COLO668 (cell line): ENCODE measurements around the gene INTS2.
"Not testable (repeated sequence)": the region's sequence is repeated elsewhere in the genome, so short reads cannot be mapped to it uniquely, and the experiment has no call there.

Source experiments
- DNase-seq: peaks from one replicate; lab custom pipeline; 2025; ENCODE audit not compliant: unreplicated experiment; lab: John Stamatoyannopoulos, UW

The INTS2 gene, protein sequence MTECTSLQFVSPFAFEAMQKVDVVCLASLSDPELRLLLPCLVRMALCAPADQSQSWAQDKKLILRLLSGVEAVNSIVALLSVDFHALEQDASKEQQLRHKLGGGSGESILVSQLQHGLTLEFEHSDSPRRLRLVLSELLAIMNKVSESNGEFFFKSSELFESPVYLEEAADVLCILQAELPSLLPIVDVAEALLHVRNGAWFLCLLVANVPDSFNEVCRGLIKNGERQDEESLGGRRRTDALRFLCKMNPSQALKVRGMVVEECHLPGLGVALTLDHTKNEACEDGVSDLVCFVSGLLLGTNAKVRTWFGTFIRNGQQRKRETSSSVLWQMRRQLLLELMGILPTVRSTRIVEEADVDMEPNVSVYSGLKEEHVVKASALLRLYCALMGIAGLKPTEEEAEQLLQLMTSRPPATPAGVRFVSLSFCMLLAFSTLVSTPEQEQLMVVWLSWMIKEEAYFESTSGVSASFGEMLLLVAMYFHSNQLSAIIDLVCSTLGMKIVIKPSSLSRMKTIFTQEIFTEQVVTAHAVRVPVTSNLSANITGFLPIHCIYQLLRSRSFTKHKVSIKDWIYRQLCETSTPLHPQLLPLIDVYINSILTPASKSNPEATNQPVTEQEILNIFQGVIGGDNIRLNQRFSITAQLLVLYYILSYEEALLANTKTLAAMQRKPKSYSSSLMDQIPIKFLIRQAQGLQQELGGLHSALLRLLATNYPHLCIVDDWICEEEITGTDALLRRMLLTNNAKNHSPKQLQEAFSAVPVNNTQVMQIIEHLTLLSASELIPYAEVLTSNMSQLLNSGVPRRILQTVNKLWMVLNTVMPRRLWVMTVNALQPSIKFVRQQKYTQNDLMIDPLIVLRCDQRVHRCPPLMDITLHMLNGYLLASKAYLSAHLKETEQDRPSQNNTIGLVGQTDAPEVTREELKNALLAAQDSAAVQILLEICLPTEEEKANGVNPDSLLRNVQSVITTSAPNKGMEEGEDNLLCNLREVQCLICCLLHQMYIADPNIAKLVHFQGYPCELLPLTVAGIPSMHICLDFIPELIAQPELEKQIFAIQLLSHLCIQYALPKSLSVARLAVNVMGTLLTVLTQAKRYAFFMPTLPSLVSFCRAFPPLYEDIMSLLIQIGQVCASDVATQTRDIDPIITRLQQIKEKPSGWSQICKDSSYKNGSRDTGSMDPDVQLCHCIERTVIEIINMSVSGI

DNA sequence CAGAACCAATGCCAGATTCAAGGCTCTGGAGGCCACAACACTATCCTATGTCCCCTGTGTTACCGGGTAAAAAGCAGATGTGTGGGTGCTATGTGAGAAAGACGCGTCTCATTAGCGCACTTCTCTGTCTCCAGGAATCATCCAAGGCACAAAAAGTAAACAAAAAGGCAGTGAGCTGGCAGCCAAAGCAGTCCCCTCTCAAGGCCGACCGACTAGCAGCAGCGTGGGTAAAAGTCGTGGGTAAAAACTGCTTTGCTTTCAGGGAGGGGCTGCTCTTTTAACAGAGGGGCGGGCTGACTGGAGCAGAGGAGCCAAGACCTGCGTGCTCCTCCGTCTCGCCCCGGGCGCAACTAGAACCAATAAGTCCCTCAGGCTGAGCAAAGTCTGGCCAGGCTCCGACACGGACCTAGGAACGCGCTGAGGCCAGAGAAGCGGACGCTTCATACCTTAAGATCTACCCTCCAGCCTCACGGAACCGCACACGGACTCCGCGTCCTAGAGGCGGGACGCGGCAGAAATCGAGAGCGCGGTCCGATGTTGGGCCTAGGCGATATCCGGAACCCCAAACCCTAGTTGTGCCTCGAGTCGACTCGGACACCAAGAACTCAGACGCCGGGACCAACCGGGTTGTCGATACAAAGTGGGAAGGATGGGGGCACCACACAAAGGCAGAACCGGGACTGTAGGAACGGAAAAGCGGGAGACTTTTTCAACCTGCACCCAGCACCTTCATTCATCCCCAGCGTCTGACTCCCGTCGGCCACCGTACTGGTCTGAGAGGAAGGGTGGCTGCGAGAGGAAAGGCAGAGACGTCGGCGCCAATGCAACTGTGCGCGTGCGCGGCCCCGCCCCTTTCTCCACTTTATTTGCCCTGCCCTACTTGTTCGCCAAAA lies at the start of gene INTS2:
TSS of gene INTS2 (minus strand) at position 775 of the 893 bp plus-strand sequence. CDS start 1,338 bp downstream, outside the sequence.
- DNase-seq: peak; percentile 86

- DNase-seq: no peak
Measured at GRCh38 chr17:61974115-61974514, 46.3 kb upstream of the INTS2 start.

- DNase-seq: no peak
Measured at GRCh38 chr17:61972311-61972710, 44.5 kb upstream of the INTS2 start.

DNA sequence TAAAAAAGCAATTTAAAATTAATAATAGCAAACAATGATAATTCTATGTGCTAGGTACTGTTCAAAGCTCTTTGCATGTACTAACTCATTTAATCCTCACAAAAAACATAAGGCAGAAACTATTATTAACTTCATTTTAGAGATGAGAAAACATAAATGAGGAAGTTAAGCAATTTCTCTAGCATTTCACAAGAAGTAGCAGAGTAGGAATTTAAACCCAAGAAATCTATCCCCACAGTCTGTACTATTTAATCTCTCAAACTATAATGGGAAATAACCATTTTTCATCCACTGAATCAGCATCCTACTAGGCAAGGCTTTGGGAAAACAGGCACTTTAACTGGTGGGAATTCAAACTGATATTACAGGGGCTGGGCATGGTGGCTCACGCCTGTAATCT lies 42.2 kb upstream of the INTS2 start:
- DNase-seq: no peak

DNA sequence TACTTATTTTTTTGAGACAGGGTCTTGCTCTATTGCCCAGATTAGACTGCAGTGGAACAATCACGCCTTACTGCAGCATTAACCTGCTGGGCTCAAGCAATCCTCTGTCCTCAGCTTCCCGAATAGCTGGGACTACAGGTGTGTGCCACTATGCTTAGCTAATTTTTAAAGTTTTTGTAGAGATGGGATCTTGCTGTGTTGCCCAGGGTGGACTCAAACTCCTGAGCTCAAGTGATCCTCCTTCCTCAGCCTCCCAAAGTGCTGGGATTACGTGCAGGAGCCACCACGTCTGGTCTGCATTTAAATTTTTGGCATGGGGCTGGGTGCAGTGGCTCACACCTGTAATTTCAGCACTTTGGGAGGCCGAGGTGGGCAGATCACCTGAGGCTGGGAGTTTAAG lies 41.0 kb upstream of the INTS2 start:
- no peak for DNase-seq

DNA sequence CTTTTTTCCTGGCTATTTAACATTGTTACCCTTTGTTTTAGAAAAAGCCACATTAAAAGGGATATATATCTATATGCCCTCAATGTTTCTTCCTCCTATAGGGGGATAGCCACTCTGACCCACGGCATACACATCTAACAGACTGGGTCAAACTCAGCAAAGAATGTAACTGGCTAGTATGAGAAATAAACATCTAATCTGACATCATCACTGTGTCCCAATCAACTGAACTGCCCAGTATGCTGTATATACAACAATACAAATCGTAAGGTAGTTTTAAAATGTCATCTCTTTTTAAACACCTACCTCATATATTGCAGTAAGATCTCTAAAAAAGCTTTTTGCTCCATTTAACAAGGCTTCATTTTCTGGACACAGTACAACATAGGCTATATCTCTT lies 39.9 kb upstream of the INTS2 start:
- no peak for DNase-seq

GRCh38 chr17:61966191-61966590 lies 38.4 kb upstream of the INTS2 start:
- DNase-seq: no peak

GRCh38 chr17:61955619-61956018 lies 27.8 kb upstream of the INTS2 start:
- no peak for DNase-seq

DNA sequence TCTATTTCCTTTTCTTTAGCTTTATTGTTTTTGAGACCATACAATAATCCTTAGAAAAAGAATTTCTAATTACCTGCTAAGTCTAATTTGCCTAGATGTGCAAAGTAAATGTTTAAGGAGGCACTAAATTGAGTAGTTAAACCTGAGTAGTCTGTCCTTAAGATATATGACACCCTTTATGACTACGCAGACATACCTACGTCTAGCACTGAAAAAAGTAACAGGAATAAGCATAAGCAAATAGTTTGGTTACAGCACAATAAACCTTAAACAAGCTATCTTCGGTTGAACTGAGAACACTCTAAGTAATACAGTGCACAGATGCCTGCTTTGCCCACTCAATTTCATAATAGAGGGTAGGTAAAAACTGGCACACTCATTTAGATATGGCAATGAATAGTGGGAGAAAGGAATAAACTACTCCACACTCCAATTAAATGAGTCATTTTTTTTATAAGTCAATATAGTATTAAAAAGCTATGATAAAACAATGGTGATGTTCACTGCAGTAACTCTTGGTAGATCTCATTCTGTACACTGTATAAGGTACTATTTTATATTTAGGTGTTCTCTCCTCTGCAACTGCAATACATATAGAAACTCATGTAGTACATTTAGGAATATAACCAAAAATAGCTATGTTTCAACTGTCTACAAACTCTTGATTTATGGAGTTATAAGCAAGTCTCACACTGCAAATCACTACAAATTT lies 19.7 kb upstream of the INTS2 start:
- no peak for DNase-seq

- no peak for DNase-seq
Measured at GRCh38 chr17:61946359-61946758, 18.6 kb upstream of the INTS2 start.

DNA sequence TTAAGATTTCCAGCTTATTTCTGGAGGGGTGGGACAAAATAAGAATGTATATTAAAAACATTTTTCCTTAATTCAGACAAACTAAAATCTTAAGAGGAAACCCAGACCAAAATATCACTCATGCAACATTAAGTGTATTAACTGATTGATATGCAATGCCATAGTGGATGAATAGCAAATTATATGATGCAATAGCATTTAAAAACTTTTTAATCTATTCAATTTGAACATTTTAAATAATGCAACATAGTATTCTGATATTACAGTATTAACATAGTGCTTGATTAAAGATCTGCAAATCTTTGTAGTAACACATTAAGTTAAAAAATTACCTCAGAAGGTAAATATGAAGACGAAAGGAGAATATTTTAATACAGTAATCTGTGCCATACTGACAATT lies 15.3 kb upstream of the INTS2 start:
- no peak for DNase-seq

- DNase-seq: no peak
Measured at GRCh38 chr17:61942085-61942484, 14.3 kb upstream of the INTS2 start.

DNA sequence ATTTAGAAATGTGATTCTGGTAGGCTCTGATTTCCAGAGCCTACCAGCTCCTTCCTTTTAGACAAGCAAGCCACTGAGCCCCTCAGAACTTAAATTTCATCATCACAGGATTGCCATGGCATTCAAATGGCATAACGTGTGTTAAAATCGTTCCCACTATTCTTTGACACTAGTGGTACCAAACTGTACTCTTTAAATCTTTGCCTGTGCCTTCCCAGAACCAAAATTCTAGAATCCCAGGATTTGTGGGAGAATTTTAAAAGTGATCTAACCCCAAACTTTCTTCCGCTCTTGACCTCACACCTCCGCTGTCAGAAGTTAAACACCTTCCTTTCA lies 287 bp upstream of the INTS2 start:
- DNase-seq: no peak

- no peak for DNase-seq
Measured at GRCh38 chr17:61926826-61927207, 965 bp downstream of the INTS2 start.

GRCh38 chr17:61915162-61915561 lies 12.6 kb downstream of the INTS2 start:
- not testable (repeated sequence) for DNase-seq

- DNase-seq: no peak
Measured at GRCh38 chr17:61908292-61909037, 19.3 kb downstream of the INTS2 start.

DNA sequence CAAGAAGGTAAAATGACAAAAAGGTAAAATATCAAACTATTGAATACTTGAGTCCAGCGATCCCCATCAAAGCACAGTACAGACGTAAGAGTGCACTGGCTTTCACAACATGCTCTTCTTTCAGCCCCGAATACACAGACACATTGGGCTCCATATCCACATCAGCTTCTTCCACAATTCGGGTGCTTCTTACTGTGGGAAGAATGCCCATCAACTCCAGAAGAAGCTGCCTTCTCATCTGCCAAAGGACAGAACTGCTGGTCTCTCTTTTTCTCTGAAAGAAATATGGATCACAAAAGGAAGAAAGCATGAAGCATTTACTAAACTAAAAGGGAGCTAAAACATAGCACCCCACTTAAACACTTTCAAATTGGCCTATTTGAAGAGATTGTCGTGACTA lies 20.4 kb downstream of the INTS2 start:
- no peak for DNase-seq

DNA sequence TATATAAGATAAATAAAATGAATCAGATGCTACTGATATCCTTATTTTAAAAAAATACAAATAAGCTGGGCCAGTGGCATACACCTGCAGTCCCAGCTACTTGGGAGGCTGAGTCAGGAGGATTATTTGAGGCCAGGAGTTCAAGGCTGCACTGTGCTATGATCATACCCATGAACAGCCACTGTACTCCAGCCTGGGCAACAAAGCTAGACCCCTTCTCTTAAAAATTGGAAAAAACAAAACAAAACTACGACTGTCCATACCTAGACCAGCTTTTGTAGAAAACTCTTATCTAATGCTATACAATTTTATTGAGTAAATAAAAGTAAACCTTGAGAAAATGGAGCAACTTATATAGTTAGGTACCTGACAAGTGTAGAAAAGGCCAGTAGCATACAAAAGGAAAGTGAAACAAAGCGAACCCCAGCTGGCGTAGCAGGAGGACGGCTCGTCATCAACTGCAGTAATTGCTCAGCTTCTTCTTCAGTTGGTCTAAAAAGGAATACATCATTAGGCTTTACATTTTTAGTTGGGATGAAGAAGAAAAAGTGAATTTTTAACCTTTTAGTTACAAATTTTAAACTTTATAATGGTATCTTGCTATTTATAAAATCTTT lies 23.6 kb downstream of the INTS2 start:
- no peak for DNase-seq

DNA sequence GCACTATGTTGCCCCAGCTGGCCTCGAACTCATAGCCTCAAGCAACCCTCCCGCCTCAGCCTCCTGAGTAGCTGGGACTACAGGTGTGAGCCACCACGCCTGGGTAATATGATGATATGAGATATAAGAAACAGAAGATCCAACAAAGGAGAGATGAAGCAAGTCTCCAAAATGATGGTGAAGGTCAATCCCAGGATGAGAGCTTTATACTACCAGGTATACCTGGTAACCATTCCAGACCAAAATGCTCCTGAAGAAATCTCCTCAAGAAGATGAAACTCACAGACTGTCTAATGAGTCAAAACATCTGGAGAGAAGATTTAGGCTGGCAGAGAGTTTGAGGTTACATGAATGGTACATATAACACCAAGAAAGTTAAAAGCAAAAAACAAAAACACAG lies 24.5 kb downstream of the INTS2 start:
- no peak for DNase-seq
